MM.1S (cell line): ENCODE data around the gene PAPLN.

Experiments used
- DNase-seq: peaks from one replicate; pipeline ENCODE4 v3.0.0-alpha.2; 2015
- H2AFZ ChIP-seq: fragments of 300-600 bp; sonication (generic); 2 replicates; pipeline ENCODE4 v1.6.0; 2016; ENCODE audit warnings: antibody characterized with exemption, low read length
- H3F3A ChIP-seq: fragments of 300-600 bp; sonication (generic); 2 replicates; pipeline ENCODE4 v1.6.1; 2016; ENCODE audit warnings: mild to moderate bottlenecking, antibody characterized with exemption, low read length, moderate library complexity, mixed read lengths; ENCODE audit not compliant: insufficient read depth
- H3K27ac ChIP-seq: fragments of 300-600 bp; sonication (generic); 2 replicates; pipeline ENCODE4 v1.5.1; 2016; ENCODE audit warnings: mild to moderate bottlenecking, low read length
- H3K27me3 ChIP-seq: fragments of 300-600 bp; sonication (generic); replicated peaks from 2 replicates; pipeline ENCODE4 v1.6.0; 2016; ENCODE audit warnings: low read length; ENCODE audit not compliant: insufficient read depth
- H3K36me3 ChIP-seq: fragments of 300-600 bp; sonication (generic); replicated peaks from 2 replicates; pipeline ENCODE4 v1.6.1; 2016; ENCODE audit warnings: mild to moderate bottlenecking, low read length, mixed read lengths; ENCODE audit not compliant: insufficient read depth
- H3K4me1 ChIP-seq: fragments of 300-600 bp; sonication (generic); 2 replicates; pipeline ENCODE4 v1.6.1; 2016; ENCODE audit warnings: low read length, mixed read lengths
- H3K4me2 ChIP-seq: fragments of 300-600 bp; sonication (generic); 2 replicates; pipeline ENCODE4 v1.6.0; 2016; ENCODE audit warnings: low read depth, low read length
- H3K4me3 ChIP-seq: fragments of 300-600 bp; sonication (generic); 2 replicates; pipeline ENCODE4 v1.5.1; 2016; ENCODE audit warnings: low read length, mixed read lengths
- H3K79me2 ChIP-seq: fragments of 300-600 bp; sonication (generic); 2 replicates; pipeline ENCODE4 v1.6.1; 2016; ENCODE audit warnings: mixed run types, low read length, mixed read lengths
- H3K9ac ChIP-seq: fragments of 300-600 bp; sonication (generic); 2 replicates; pipeline ENCODE4 v1.6.1; 2016; ENCODE audit warnings: low read length, mixed read lengths
- H3K9me2 ChIP-seq: fragments of 300-600 bp; sonication (generic); replicated peaks from 2 replicates; pipeline ENCODE4 v1.6.1; 2016; ENCODE audit warnings: mild to moderate bottlenecking, low read length, mixed read lengths; ENCODE audit not compliant: insufficient read depth
- H3K9me3 ChIP-seq: fragments of 300-600 bp; sonication (generic); replicated peaks from 2 replicates; pipeline ENCODE4 v1.6.1; 2016; ENCODE audit warnings: mild to moderate bottlenecking, low read length, mixed read lengths; ENCODE audit not compliant: insufficient read depth
- H4K20me1 ChIP-seq: fragments of 300-600 bp; sonication (generic); 2 replicates; pipeline ENCODE4 v1.6.1; 2016; ENCODE audit warnings: mild to moderate bottlenecking, low read length, moderate library complexity, mixed read lengths; ENCODE audit not compliant: insufficient read depth
- CTCF ChIP-seq: fragments of 300-600 bp; sonication (generic); IDR thresholded peaks from 2 replicates; pipeline ENCODE4 v1.5.1; 2016; ENCODE audit warnings: antibody characterized with exemption, low read length, mixed read lengths
- EZH2 ChIP-seq: fragments of 300-600 bp; sonication (generic); optimal IDR thresholded peaks from 2 replicates; pipeline ENCODE3; 2017; ENCODE audit warnings: low read depth, mild to moderate bottlenecking, antibody characterized with exemption, low read length, mixed read lengths
- EZH2phosphoT487 ChIP-seq: fragments of 300-600 bp; sonication (generic); IDR thresholded peaks from 2 replicates; pipeline ENCODE4 v1.6.1; 2018; ENCODE audit warnings: antibody characterized with exemption, low read length

Gene PAPLN

GRCh38 chr14:73255693-73256225, 18.5 kb downstream of the PAPLN start:
- Histone ChIP-seq H3K9ac (no peak overlapping the region), H4K20me1 (no peaks in the 10 kb centered on the region), H3K4me3 (no peak overlapping the region), H3K36me3 (no peaks in the 10 kb centered on the region), H3K9me3 (no peaks in the 10 kb centered on the region), H3K27me3 (no peaks in the 10 kb centered on the region), H3K27ac (no peak overlapping the region), H2AFZ (no peak overlapping the region), H3K4me2 (no peak overlapping the region), H3K4me1 (no peaks in the 10 kb centered on the region), H3K9me2 (no peaks in the 10 kb centered on the region), H3K79me2 (no peaks in the 10 kb centered on the region), H3F3A (no peaks in the 10 kb centered on the region)
- no peak for DNase-seq
- TF ChIP-seq EZH2phosphoT487 = no peak
- no peak for TF ChIP-seq EZH2
- no peak for TF ChIP-seq CTCF

- Histone ChIP-seq H3K27me3 (no peaks in the 10 kb centered on the region), H3K4me3 (no peak overlapping the region), H4K20me1 (no peaks in the 10 kb centered on the region), H3K79me2 (no peaks in the 10 kb centered on the region), H3K9ac (no peak overlapping the region), H3K4me1 (no peaks in the 10 kb centered on the region), H3F3A (no peaks in the 10 kb centered on the region), H2AFZ (no peak overlapping the region), H3K9me3 (no peaks in the 10 kb centered on the region), H3K9me2 (no peaks in the 10 kb centered on the region), H3K27ac (no peak overlapping the region), H3K4me2 (no peak overlapping the region), H3K36me3 (no peaks in the 10 kb centered on the region)
- TF ChIP-seq EZH2phosphoT487 (no peak), CTCF (no peak), EZH2 (no peak)
- no peak for DNase-seq
These were observed 20.8 kb downstream of the PAPLN start for GRCh38 chr14:73258076-73258475.

- TF ChIP-seq CTCF (no peak), EZH2 (no peak)
- Histone ChIP-seq H3K27me3 (no peaks in the 10 kb centered on the region), H4K20me1 (no peaks in the 10 kb centered on the region), H3K9ac (no peak overlapping the region), H3F3A (no peaks in the 10 kb centered on the region), H3K4me3 (no peak overlapping the region), H3K36me3 (no peaks in the 10 kb centered on the region), H2AFZ (no peak overlapping the region), H3K4me1 (no peaks in the 10 kb centered on the region), H3K9me2 (no peaks in the 10 kb centered on the region), H3K4me2 (no peak overlapping the region), H3K9me3 (no peaks in the 10 kb centered on the region), H3K27ac (no peak overlapping the region), H3K79me2 (no peaks in the 10 kb centered on the region)
- no peak for DNase-seq
These were observed 21.7 kb downstream of the PAPLN start for GRCh38 chr14:73258845-73259611.
